OCI-LY3 (cell line): ENCODE data around the gene HECTD4.

ENCODE experiments used
- CTCF ChIP-seq: fragments of 200-600, 300-600 bp; sonication (generic); IDR thresholded peaks from 2 replicates; pipeline ENCODE4 v1.5.1; 2014; ENCODE audit warnings: antibody characterized with exemption, low read length, low read depth
- EZH2phosphoT487 ChIP-seq: fragments of 200-600 bp; shearing (Covaris generic); IDR thresholded peaks from 2 replicates; pipeline ENCODE4 v1.6.1; 2018; ENCODE audit warnings: antibody characterized with exemption, mixed run types, low read depth

GRCh38 chr12:112199136-112199535 is 183.1 kb downstream of the HECTD4 start:
- no peak for TF ChIP-seq CTCF
- TF ChIP-seq EZH2phosphoT487, result no peak
